ENCODE measurements around the gene LINC01488.

The LINC01488 gene

GRCh38 chr11:69445131-69445470 is 36.4 kb upstream of the LINC01488 start:
- no peak for DNase-seq (ENCODE audit: low spot score)

GRCh38 chr11:69446108-69446507 is 35.4 kb upstream of the LINC01488 start:
- no peak for DNase-seq (ENCODE audit: low spot score)

- DNase-seq (ENCODE audit: low spot score) = no peak
These were observed 33.7 kb upstream of the LINC01488 start for GRCh38 chr11:69447786-69448185.

GRCh38 chr11:69448471-69449284 is 32.8 kb upstream of the LINC01488 start:
- no peak for DNase-seq (ENCODE audit: low spot score)

- no peak for DNase-seq (ENCODE audit: low spot score)
These were observed 32.0 kb upstream of the LINC01488 start for GRCh38 chr11:69449320-69450063.

- DNase-seq (ENCODE audit: low spot score) = no peak
These were observed 31.2 kb upstream of the LINC01488 start for GRCh38 chr11:69450064-69450856.

- no peak for DNase-seq (ENCODE audit: low spot score)
These were observed 30.6 kb upstream of the LINC01488 start for GRCh38 chr11:69450857-69451220.

GRCh38 chr11:69451289-69451688 is 30.2 kb upstream of the LINC01488 start:
- no peak for DNase-seq (ENCODE audit: low spot score)

GRCh38 chr11:69452206-69452987 is 29.1 kb upstream of the LINC01488 start:
- DNase-seq (ENCODE audit: low spot score) = no peak

GRCh38 chr11:69453151-69453550 is 28.3 kb upstream of the LINC01488 start:
- DNase-seq (ENCODE audit: low spot score) = no peak

- no peak for DNase-seq (ENCODE audit: low spot score)
These were observed 27.4 kb upstream of the LINC01488 start for GRCh38 chr11:69454018-69454417.

GRCh38 chr11:69455969-69456368 is 25.5 kb upstream of the LINC01488 start:
- no peak for DNase-seq (ENCODE audit: low spot score)

GRCh38 chr11:69456712-69457111 is 24.8 kb upstream of the LINC01488 start:
- DNase-seq (ENCODE audit: low spot score) = no peak

- no peak for DNase-seq (ENCODE audit: low spot score)
These were observed 21.5 kb upstream of the LINC01488 start for GRCh38 chr11:69459848-69460539.

GRCh38 chr11:69460540-69461257 is 20.8 kb upstream of the LINC01488 start:
- DNase-seq (ENCODE audit: low spot score) = no peak

GRCh38 chr11:69461272-69461962 is 20.0 kb upstream of the LINC01488 start:
- DNase-seq (ENCODE audit: low spot score) = no peak

GRCh38 chr11:69462106-69462951 is 19.1 kb upstream of the LINC01488 start:
- no peak for DNase-seq (ENCODE audit: low spot score)

GRCh38 chr11:69463181-69463994 is 18.1 kb upstream of the LINC01488 start:
- DNase-seq (ENCODE audit: low spot score) = no peak

Data from D341Med (cell line).